Loucy (cell line): ENCODE data around the gene H19.

Source experiments
- CTCF ChIP-seq: fragments of 200-600 bp; sonication (generic); conservative IDR thresholded peaks from 2 replicates; pipeline ENCODE4 v1.5.1; 2014; ENCODE audit warnings: mild to moderate bottlenecking, antibody characterized with exemption, low read length
- EZH2phosphoT487 ChIP-seq: fragments of 200-600 bp; IDR thresholded peaks from 2 replicates; pipeline ENCODE4 v1.6.1; 2018; ENCODE audit warnings: antibody characterized with exemption, mild to moderate bottlenecking, moderate library complexity, borderline replicate concordance

GRCh38 chr11:1952806-1953482, 44.7 kb downstream of the H19 start:
- no peak for TF ChIP-seq CTCF
- no peak for TF ChIP-seq EZH2phosphoT487
